HL-60 (cell line): Measurements from ENCODE around the gene RBM26.

Experiments used
- CTCF ChIP-seq: IDR thresholded peaks from one replicate; pipeline ENCODE4 v1.5.1; 2011; ENCODE audit warnings: low read length, control low read depth, inconsistent platforms; ENCODE audit not compliant: insufficient read depth
- POLR2AphosphoS5 ChIP-seq: IDR thresholded peaks from 2 replicates; pipeline ENCODE4 v1.6.1; 2012; ENCODE audit warnings: low read depth
- REST ChIP-seq: IDR thresholded peaks from 2 replicates; pipeline ENCODE4 v1.6.1; 2012; ENCODE audit warnings: low read depth; ENCODE audit not compliant: insufficient replicate concordance

GRCh38 chr13:79407349-79407979, 1.4 kb upstream of the RBM26 start:
- TF ChIP-seq REST = no peak
- TF ChIP-seq POLR2AphosphoS5 = no peak
- no peak for TF ChIP-seq CTCF
